ENCODE results near the gene TIMP2.
"Not testable (repeated sequence)": the region's sequence is repeated elsewhere in the genome, so short reads cannot be mapped to it uniquely, and the experiment has no call there.

The TIMP2 gene

GRCh38 chr17:78958641-78959127 lies 33.5 kb upstream of the TIMP2 start:
- no peak for DNase-seq (ENCODE audit: low read depth, low spot score)
- H3K4me3 ChIP-seq (ENCODE audit: low read length) = no peak overlapping the region

GRCh38 chr17:78957128-78957527 lies 31.9 kb upstream of the TIMP2 start:
- DNase-seq (ENCODE audit: low read depth, low spot score) = no peak
- no peak overlapping the region for H3K4me3 ChIP-seq (ENCODE audit: low read length)

- no peak for DNase-seq (ENCODE audit: low read depth, low spot score)
- H3K4me3 ChIP-seq (ENCODE audit: low read length) = no peak overlapping the region
Measured at GRCh38 chr17:78956254-78956653, 31.1 kb upstream of the TIMP2 start.

- H3K4me3 ChIP-seq (ENCODE audit: low read length) = no peak overlapping the region
- no peak for DNase-seq (ENCODE audit: low read depth, low spot score)
Measured at GRCh38 chr17:78954684-78955083, 29.5 kb upstream of the TIMP2 start.

- no peak overlapping the region for H3K4me3 ChIP-seq (ENCODE audit: low read length)
- no peak for DNase-seq (ENCODE audit: low read depth, low spot score)
Measured at GRCh38 chr17:78953356-78954350, 28.5 kb upstream of the TIMP2 start.

- H3K4me3 ChIP-seq (ENCODE audit: low read length) = no peak overlapping the region
- no peak for DNase-seq (ENCODE audit: low read depth, low spot score)
Measured at GRCh38 chr17:78952706-78953105, 27.5 kb upstream of the TIMP2 start.

GRCh38 chr17:78951967-78952551 lies 26.9 kb upstream of the TIMP2 start:
- no peak for DNase-seq (ENCODE audit: low read depth, low spot score)
- no peak overlapping the region for H3K4me3 ChIP-seq (ENCODE audit: low read length)

GRCh38 chr17:78950870-78951269 lies 25.7 kb upstream of the TIMP2 start:
- no peak for DNase-seq (ENCODE audit: low read depth, low spot score)
- no peak overlapping the region for H3K4me3 ChIP-seq (ENCODE audit: low read length)

GRCh38 chr17:78947235-78948149 lies 22.3 kb upstream of the TIMP2 start:
- DNase-seq (ENCODE audit: low read depth, low spot score) = no peak
- H3K4me3 ChIP-seq (ENCODE audit: low read length) = no peak overlapping the region

GRCh38 chr17:78946631-78947030 lies 21.4 kb upstream of the TIMP2 start:
- DNase-seq (ENCODE audit: low read depth, low spot score) = no peak
- H3K4me3 ChIP-seq (ENCODE audit: low read length) = no peak overlapping the region

GRCh38 chr17:78946131-78946530 lies 20.9 kb upstream of the TIMP2 start:
- DNase-seq (ENCODE audit: low read depth, low spot score) = no peak
- H3K4me3 ChIP-seq (ENCODE audit: low read length) = no peak overlapping the region

GRCh38 chr17:78945455-78945854 lies 20.3 kb upstream of the TIMP2 start:
- not testable (repeated sequence) for H3K4me3 ChIP-seq (ENCODE audit: low read length); DNase-seq (ENCODE audit: low read depth, low spot score)

- no peak overlapping the region for H3K4me3 ChIP-seq (ENCODE audit: low read length)
- no peak for DNase-seq (ENCODE audit: low read depth, low spot score)
Measured at GRCh38 chr17:78944956-78945355, 19.8 kb upstream of the TIMP2 start.

- no peak overlapping the region for H3K4me3 ChIP-seq (ENCODE audit: low read length)
- DNase-seq (ENCODE audit: low read depth, low spot score) = no peak
Measured at GRCh38 chr17:78944026-78944425, 18.8 kb upstream of the TIMP2 start.

- no peak overlapping the region for H3K4me3 ChIP-seq (ENCODE audit: low read length)
- DNase-seq (ENCODE audit: low read depth, low spot score) = no peak
Measured at GRCh38 chr17:78940708-78941107, 15.5 kb upstream of the TIMP2 start.

- DNase-seq (ENCODE audit: low read depth, low spot score) = no peak
- no peak overlapping the region for H3K4me3 ChIP-seq (ENCODE audit: low read length)
Measured at GRCh38 chr17:78940258-78940657, 15.1 kb upstream of the TIMP2 start.

- no peak overlapping the region for H3K4me3 ChIP-seq (ENCODE audit: low read length)
- DNase-seq (ENCODE audit: low read depth, low spot score) = no peak
Measured at GRCh38 chr17:78939615-78940014, 14.4 kb upstream of the TIMP2 start.

- no peak overlapping the region for H3K4me3 ChIP-seq (ENCODE audit: low read length)
- DNase-seq (ENCODE audit: low read depth, low spot score) = no peak
Measured at GRCh38 chr17:78937561-78937960, 12.4 kb upstream of the TIMP2 start.
